NCI-H2196 (cell line): ENCODE data around the gene VWA3A.
"Not testable (repeated sequence)": the region's sequence is repeated elsewhere in the genome, so short reads cannot be mapped to it uniquely, and the experiment has no call there.

Source experiments
- DNase-seq: peaks from one replicate; lab custom pipeline; 2025; ENCODE audit not compliant: unreplicated experiment; lab: John Stamatoyannopoulos, UW

VWA3A gene

DNA sequence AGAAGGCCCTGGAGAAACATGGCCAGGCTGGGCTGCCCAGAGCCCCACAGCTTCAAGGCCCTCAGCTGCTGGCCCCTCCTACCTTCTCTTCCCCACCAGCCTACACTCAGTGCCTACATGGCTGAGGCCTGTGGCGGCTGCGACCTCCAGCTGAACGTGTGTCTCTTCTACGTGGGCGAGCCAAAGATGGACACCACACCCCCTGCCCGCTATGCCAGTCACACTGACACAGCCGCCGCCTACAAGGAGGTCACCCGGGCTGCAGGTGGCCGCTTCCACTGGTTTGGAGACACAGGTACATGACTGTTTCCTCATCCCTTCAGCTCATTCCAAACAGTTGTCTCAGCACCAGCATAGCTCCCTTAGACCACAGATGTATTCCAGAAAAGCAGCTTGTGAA lies 40.5 kb downstream of the VWA3A start:
- no peak for DNase-seq

DNA sequence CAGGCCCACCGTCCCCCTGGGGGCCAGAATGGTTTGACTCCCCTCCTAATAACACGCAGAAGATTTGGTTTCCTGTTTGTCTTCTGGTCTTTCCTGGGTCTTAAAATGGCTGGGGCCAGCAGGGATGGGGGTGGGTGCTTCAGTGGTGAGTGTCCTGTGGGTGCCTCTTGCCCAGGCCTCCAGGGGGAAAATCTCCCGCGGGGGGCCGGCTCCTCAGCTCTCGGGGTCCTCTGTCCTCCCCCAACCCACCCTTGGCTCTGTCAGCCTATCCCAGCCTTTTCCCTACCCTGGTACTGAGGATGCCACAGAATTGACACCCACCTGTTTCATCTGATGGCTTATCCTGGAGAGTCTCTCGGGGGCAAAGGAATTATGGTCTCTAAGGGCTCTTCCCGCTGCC lies 46.1 kb downstream of the VWA3A start:
- DNase-seq: no peak

DNA sequence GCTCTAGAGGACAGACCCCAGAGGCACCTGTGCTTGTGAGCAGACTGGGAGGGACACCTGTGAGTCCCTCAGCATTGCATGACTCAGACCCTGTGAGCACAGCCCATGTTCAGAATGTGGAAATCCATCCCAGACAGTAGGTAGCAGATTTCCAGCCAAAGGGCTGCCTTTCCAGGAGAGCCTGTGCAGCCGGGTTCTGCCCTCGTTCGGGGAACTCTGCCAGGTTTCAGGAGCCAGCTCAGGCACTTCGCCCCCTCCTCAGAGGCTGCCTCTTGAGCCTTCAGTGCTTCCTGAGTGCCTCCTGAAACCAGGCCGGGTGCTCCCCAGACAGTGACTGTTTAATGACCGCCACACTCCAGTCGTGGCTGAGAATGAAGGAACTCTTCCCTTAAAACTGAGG lies 46.7 kb downstream of the VWA3A start:
- no peak for DNase-seq

DNA sequence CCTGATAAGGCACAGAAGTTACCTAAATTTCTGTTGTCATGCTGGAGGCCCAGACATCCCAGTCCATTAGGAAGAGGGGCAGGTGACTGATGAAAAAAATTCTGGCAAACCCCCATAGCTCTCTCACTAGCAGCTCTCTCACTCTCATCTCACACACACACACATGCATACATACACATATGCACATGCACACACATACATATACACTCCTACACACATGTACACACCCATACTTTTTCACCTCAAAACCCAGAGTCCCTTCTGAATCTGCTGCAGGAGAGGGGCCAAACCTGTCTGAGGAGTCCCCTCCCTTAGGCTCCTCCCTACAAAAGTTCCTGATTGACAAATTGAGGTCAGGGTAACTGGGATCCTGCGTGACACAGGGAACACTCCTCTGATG lies 47.4 kb downstream of the VWA3A start:
- DNase-seq: no peak

DNA sequence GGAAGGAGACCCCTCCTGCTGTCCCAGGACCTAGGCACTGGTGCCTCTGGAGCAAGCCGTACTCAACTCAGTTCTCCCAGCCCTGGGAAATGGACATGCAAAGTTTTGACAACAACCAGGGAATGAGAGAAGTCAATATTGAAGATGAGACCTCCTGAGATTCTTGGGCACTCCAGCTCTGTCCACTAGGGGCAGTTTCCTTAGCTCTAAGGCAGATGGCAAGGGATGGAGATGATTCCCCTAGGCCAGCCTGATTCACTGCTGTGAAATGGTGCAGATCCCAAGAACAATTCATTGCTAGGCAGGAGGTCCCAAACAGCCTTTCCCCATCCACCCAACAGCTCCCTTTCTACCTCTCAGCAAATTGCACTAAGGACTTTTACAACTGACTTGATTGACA lies 49.4 kb downstream of the VWA3A start:
- no peak for DNase-seq

DNA sequence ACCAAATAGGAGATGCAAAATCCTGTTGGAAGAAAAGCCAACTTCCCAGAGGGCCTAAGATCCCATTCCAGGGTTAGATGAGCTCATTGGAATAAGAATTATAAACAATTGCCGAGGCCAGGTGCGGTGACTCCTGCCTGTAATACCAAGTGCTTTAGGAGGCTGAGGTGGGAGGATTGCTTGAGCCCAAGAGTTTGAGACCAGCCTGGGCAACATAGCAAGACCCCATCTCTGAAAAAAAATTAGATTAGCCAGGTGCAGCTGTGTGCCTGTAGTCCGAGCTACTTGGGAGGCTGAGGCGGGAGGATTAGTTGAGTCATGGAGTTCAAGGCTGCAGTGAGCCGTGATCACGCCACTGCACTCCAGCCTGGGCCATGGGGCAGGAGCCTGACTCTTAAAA lies 52.2 kb downstream of the VWA3A start:
- no peak for DNase-seq

DNA sequence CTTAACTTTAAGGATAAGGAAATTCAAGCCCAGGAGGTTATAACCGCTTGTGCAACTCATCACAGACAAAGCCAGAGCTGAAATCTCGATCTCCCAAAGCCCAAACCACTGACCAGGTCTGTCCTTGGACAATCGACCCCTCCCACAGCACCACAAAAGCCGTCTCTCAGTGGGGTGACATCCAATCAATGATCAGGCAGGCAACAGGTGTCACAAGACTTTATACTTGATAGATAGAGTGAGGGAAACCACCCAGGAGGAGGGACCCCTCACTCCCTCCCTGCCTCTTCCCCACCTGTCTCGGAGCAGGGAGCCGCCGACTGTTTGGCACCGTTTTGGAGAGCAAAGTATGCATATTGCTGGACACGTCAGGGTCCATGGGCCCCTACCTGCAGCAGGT lies 55.5 kb downstream of the VWA3A start:
- DNase-seq: no peak

DNA sequence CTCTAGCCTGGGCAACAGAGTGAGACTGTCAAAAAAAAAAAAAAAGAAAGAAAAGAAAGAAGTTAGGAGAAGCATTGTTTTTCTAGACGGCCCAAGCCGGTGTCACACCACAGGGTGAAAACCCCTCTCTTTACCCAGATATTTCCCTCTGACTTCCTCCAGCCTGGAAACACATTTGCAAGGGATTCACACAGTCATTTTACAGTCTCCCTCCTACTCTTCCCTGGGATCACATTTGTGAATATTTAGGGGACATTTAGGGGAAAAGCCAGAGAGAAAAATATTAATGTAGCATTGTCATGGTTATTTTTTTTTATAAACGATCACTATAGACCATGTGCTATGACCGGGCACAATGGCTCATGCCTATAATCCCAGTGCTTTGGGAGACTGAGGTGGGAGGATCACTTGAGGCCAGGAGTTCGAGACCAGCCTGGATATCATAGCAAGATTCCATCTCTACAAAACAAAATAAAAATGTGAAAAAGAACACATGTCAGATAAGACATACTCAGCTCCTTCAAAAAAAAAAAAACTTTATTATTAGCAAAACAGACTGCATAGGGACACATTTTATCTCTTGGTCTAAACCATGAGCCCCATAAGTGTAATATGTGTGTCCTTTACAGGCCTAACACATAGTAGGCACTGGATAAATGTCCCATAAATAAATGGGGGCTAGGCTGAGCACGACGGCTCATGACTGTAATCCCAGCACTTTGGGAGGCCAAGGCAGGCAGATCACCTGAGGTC lies 59.1 kb downstream of the VWA3A start:
- DNase-seq: no peak

DNA sequence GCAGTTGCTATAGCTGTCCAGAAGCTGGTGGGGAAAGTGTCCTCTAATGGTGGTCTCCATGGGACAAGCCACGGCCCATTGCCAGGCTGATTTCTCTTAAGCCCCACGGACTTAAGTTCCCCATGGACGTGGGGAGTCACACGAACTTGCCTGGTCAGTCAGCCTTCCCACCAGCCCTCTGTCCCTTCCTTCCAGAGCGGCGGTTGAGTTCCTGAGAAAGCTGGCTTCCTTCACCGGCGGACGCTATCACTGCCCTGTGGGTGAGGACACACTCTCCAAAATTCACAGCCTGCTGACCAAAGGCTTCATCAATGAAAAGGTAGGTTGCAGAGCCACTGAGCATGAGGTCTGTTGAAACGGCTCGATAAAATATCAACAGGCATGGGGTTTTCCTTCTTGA lies 60.0 kb downstream of the VWA3A start:
- DNase-seq: no peak

DNA sequence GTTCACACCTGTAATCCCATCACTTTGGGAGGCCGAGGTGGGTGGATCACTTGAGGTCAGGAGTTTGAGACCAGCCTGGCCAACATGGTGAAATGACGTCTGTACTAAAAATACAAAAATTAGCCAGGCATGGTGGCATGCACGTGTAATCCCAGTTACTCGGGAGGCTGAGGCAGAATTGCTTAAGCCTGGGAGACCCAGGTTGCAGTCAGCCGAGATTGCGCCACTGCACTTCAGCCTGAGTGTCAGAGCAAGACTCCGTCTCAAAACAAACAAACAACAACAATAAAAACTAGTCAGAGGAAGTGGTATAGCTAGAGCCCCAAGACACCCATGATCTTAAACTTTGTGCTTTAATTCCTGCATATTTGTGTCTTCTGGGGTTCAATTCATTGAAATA lies 60.7 kb downstream of the VWA3A start:
- DNase-seq: not testable (repeated sequence)

DNA sequence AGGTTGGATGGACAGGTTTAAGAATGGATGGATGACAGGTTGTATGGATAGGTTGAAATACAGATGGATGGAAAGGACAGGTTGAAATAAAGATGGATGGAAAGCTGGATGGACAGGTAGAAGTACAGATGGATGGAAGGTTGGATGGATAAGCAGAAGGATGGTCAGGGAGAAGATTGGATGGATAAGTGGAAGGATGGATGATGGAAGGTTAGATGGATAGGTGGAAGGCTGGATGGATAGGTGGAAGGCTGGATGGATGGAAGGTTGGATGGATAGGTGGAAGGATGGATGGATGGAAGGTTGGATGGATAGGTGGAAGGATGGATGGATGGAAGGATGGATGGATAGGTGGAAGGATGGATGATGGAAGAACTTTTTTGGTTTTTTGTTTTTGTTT lies 69.1 kb downstream of the VWA3A start:
- no peak for DNase-seq

DNA sequence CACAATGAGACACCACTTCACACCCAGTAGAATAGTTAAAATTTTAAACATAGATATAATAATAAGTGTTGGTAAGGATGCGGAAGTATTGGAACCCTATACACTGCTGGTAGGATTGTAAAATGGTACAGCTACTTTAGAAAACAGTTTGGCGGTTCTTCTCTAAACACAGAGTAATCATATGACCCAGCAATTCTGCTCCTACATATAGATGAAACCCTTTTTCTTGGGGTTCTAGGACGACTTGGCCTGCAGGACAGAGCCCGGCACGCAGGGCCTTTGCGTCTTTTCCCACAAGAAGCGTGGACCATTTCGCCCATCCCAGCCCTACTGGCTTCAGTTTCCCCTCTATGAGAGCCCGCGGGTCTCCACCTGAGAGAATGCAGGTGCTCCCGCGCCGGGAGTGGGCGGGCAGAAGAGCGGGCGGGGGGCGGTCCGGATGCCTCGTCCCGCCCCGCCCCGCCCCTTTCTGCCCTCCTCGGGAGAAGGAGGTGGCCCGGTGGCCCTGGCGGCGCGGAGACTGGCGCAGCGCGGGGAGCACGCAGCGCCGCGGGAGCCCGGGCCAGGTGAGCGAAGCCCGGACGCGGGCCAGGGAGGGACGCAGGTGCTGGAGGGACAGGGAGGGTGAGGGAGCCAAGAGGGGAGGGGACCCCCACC lies 69.8 kb downstream of the VWA3A start, which contains the start of gene SDR42E2:
Gene SDR42E2 (plus strand): TSS at position 508 of the 657 bp plus-strand sequence. CDS start 3,077 bp downstream, outside the sequence.
- DNase-seq: no peak

DNA sequence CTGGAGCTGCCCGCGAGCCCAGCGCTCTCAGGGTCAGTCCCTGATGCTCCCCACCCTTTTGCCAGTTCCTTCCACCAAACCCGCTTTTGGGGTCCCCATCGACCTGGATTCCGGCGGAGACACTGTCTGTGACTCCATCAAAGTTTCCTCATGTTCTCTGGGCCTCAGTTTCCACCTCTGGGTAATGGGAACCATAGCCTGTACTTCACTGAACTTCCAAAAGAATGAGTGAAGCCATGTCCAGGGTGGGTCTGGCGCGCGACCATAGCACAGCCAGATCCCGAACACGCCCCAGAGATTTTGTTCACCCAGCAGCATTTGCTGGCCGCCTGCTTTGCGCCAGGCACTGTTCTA lies 70.3 kb downstream of the VWA3A start:
- DNase-seq: no peak

DNA sequence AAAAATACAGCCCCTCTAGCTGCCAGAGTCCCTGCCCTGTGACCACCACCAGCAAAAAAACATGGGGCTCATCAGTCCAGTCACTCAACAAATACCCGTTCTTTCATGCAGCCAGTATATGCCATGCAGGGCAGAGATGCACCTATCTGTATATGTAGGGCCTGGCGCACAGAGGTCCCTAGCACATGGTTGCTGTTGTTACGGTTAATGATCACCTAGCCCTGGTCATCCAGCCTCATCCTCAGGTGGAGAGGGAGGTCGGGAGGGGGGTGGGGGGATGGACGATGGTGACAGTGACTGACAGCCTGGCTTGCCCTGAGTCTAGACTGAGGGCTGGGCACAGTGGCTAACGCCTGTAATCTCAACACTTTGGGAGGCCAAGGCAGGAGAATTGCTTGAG lies 71.5 kb downstream of the VWA3A start:
- no peak for DNase-seq

DNA sequence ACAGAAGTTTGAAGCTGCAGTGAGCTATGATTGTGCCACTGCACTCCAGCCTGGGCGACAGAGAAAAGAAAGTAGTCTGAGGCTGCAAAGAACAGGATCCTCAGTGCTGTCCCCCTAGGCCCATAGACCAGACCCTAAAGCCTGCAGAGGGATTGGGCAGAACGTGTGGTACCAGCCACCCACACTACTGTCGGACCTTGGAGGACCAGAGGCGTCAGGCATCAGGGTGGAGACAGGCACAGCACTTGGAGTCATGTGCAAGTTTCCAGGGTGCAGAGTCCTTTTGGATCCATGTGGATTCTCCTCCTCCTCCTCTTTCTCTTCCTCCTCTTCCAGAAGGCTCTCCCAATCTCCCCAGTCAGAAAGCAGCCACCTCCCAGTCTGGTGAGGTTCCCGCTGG lies 72.1 kb downstream of the VWA3A start:
- DNase-seq: no peak

DNA sequence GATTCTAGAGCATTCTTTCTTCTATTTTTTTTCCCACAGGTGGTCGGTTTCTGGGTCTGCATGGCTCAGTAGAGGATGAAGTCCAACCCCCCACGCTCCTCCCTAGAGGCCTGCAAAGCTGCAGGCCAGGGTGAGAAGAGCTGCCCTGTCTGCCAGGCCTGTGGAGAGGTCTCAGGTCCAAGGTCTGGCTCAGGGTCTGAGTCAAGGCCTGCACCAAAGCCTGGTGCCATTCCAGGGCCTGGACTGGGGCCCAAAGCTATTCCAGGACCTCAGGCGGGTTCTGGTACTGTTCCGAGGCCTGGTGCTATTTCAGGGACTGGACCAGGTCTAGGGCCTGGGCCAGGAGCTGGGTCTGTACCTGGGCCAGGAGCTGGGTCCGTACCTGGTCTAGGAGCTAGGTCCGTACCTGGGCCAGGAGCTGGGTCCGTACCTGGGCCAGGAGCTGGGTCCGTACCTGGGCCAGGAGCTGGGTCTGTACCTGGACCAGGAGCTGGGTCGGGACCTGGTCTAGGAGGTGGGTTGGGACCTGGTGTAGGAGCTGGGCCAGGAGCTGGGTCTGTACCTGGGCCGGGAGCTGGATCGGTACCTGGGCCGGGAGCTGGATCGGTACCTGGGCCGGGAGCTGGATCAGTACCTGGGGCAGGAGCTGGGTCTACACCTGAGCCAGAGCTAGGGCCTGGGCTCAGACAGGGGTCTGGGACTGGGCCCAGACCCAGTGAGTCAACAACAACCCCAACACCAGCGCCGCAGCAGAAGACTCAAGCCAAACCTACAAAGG lies 73.4 kb downstream of the VWA3A start:
- DNase-seq: no peak

DNA sequence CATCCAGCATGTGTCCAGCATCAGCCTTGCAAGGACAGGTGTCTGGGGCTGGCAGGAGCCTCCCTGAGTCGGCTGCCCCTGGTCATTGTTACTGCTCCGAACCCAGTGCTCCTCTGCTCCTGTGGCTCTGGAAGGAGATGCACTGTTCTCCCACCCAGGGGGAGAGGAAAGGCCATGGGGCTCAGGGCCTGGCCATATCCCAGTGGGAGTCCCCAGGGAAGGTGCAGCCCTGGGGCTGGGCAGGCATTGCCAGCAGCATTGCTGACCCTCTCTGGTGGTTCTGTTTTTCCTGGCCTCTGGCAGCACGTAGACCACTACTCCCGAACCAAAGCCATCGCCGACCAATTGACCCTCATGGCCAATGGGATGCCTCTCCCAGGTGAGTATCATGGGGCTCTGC lies 79.6 kb downstream of the VWA3A start:
- DNase-seq: no peak

DNA sequence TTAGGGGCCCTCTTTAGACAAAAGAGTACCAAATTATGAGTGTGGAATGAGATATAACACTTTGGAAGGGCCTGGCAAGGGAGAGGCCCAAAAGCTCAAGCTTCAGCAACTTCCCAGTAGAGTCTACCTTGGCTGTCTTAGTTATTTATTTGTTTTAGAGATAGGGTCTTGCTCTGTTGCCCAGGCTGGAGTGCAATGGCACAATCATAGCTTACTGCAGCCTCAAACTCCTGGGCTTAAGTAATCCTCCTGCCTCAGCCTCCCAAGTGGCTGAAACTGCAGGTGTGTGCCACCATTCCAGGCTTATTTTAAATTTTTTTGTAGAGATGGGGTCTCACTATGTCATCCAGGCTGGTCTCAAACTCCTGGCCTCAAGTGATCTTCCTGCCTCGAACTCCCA lies 80.3 kb downstream of the VWA3A start:
- not testable (repeated sequence) for DNase-seq

DNA sequence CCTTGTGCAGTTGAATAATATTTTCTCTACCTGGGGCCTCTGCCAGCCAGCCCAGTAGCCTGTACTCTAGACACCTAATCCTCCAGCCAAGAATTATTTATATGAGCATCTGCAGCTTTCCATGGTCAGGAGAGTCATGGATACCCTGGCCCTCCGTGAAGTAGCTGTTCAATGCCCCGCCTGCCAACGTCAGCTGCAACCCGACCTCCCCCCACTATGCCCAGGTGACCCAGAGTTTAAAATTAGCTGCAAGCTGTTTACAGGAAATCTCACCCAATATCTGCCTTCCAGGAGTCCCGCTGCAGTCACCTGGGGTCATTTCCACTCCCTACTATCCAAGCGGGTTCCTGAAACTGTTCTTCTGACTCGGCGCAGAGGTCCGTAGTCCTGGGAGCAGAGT lies 82.3 kb downstream of the VWA3A start:
- peak; percentile 26 for DNase-seq

DNA sequence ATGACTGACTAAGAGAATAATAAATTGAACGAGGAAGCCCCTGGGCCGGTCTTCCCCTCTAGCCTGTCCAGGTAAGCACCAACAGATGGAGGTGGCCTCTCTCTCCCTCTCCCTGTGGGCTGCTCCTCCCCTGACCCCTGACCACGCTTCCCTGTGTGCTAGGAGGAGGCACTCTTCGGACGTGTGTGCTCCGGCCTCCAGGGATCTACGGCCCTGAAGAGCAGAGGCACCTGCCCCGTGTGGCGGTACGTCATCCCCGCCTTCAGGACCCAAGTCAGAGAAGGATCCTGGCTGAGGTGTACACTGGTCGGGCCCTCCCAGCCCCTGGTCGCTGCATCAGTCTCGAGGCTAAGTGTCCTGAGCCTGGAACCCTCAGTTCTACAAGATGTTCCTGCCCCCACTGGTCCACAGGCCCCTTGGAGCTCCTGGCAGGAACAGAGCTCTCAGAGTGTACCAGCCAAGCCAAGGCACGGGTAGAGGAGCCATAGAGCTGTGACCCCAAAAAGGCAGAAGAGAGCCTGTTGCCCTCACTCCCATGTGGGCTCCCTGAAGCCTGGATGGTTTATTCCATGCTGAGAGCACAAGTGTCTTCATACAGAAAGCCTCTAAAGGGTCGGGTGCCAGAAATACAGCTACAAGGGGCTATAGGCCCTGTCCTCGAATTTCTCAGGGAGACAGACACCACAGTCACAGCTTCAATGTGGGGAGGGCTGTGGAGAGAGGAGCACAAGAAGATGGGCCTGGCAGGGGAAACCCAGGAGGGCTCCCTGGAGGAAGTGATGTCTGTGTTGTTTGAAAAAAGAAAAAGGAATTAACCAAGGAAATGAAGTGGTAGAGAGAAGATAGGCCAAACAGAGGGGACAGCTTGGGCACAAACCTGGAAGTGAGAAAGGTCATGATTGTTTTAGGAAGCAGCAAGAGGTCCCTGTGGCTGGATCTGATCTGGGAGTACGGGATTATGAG lies 85.9 kb downstream of the VWA3A start:
- DNase-seq: no peak

DNA sequence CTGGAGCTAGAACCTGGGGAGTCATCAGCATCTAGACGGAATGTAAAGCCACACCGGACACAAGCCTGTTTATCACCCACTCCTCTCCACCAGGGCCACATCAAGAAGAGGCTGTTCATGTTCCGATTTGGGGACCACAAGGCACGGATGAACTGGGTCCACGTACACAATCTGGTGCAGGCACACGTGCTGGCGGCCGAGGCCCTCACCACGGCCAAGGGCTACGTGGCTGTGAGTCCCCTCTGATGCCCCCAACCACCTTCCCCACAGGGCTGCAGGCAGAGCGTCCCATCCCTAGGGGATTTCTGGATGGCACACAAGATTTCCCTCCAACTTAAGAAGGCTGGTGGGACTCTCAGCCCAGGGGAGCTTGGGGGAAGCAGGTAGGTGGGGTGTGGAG lies 89.1 kb downstream of the VWA3A start:
- no peak for DNase-seq
